Keratinocyte (primary cell): Measurements from ENCODE around the gene ZFP1. TPM values are rescaled to one million over a fixed set of nuclear protein-coding genes. Genes with fewer than 3 reads are reported as not detected.

Source experiments
- DNase-seq: peaks from one replicate; pipeline ENCODE4 v3.0.0-alpha.2; 2011; ENCODE audit warnings: low read depth, missing footprints, low spot score
- FAIRE-seq: peaks from 2 replicates; lab custom pipeline; 2011; peaks lifted over from hg19 to GRCh38; lab: Jason Lieb, UNC
- H2AFZ ChIP-seq: 2 replicates; pipeline ENCODE4 v1.6.0; 2012; ENCODE audit warnings: low read length, control low read depth, inconsistent platforms; ENCODE audit not compliant: control insufficient read depth
- H3K27ac ChIP-seq: 2 replicates; pipeline ENCODE4 v1.5.1; 2011; ENCODE audit warnings: low read length; ENCODE audit not compliant: control insufficient read depth, insufficient read depth
- H3K27me3 ChIP-seq: 3 replicates; pipeline ENCODE4 v1.6.0; 2011; ENCODE audit warnings: low read length; ENCODE audit not compliant: control insufficient read depth, insufficient read depth; ENCODE audit errors: extremely low read depth
- H3K36me3 ChIP-seq, 2 experiments: 2 replicates in 1 of 2; 3 replicates in 1 of 2; pipeline ENCODE4 v1.5.1; 2011; ENCODE audit warnings: low read length in 2 of 2, mild to moderate bottlenecking in 1 of 2; ENCODE audit not compliant: control insufficient read depth in 2 of 2, insufficient read depth in 2 of 2; ENCODE audit errors: extremely low read depth in 1 of 2
- H3K4me1 ChIP-seq: 3 replicates; pipeline ENCODE4 v1.5.1; 2011; ENCODE audit warnings: low read length; ENCODE audit not compliant: control insufficient read depth, insufficient read depth; ENCODE audit errors: extremely low read depth
- H3K4me2 ChIP-seq: 3 replicates; pipeline ENCODE4 v1.6.0; 2011; ENCODE audit warnings: low read depth, low read length; ENCODE audit not compliant: control insufficient read depth, insufficient read depth; ENCODE audit errors: extremely low read depth
- H3K4me3 ChIP-seq, 3 experiments: fragments of 200-600 bp in 1 of 3; sonication (generic) in 1 of 3; 2 replicates in 2 of 3; 3 replicates in 1 of 3; pipeline ENCODE4 v1.5.1; 2011 to 2016; ENCODE audit warnings: low read length in 3 of 3, mild to moderate bottlenecking in 3 of 3, control low read depth in 2 of 3, inconsistent platforms in 1 of 3, low read depth in 1 of 3, mixed read lengths in 1 of 3, mixed run types in 1 of 3, moderate library complexity in 1 of 3; ENCODE audit not compliant: control insufficient read depth in 2 of 3, insufficient read depth in 2 of 3; ENCODE audit errors: extremely low read depth in 1 of 3
- H3K79me2 ChIP-seq: 2 replicates; pipeline ENCODE4 v1.6.0; 2012; ENCODE audit warnings: low read length; ENCODE audit not compliant: control insufficient read depth, insufficient read depth
- H3K9ac ChIP-seq: 3 replicates; pipeline ENCODE4 v1.6.0; 2011; ENCODE audit warnings: low read length; ENCODE audit not compliant: control insufficient read depth, insufficient read depth; ENCODE audit errors: extremely low read depth
- H3K9me1 ChIP-seq: 3 replicates; pipeline ENCODE4 v1.6.0; 2011; ENCODE audit warnings: low read length; ENCODE audit not compliant: control insufficient read depth, insufficient read depth; ENCODE audit errors: extremely low read depth
- H3K9me3 ChIP-seq: 2 replicates; pipeline ENCODE4 v1.5.1; 2012; ENCODE audit warnings: low read depth, low read length; ENCODE audit not compliant: control insufficient read depth
- H4K20me1 ChIP-seq: 3 replicates; pipeline ENCODE4 v1.6.0; 2011; ENCODE audit warnings: low read length; ENCODE audit not compliant: control insufficient read depth, insufficient read depth; ENCODE audit errors: extremely low read depth
- EZH2 ChIP-seq: IDR thresholded peaks from one replicate; pipeline ENCODE4 v1.6.1; 2012; ENCODE audit warnings: inconsistent platforms, mild to moderate bottlenecking, low read length, moderate library complexity
- dilution Hi-C: fragments of 300-500 bp; cut with MboI; formaldehyde crosslinking; loops from one replicate; pipeline ENCODE4 v1.7.0; 2020; ENCODE audit warnings: low sequenced_read_pairs; ENCODE audit not compliant: extremely low pct_ligation_motif_present
- polyA plus RNA-seq, 5 experiments: library from polyadenylated mRNA; depleted of rRNA in 3 of 5; stranded (reverse) in 3 of 5; stranded (forward) in 1 of 5; unstranded in 1 of 5; fragments of >200 nt; gene quantifications; 1 replicate in 1 of 5; 2 replicates in 3 of 5; 3 replicates in 1 of 5; pipeline versions ENCODE4 v1.2.1 to v1.2.3, GENCODE V29; 2011 to 2012; ENCODE audit warnings: missing spikeins in 2 of 5, low read depth in 1 of 5, low replicate concordance in 1 of 5
- TF ChIP-seq, protein P1 (sequence below), 3 experiments: IDR thresholded peaks in 1 of 3; conservative IDR thresholded peaks in 1 of 3; optimal IDR thresholded peaks in 1 of 3; 2 replicates in 2 of 3; 3 replicates in 1 of 3; pipeline versions ENCODE3 to v1.5.1; 2011; ENCODE audit warnings: low read length in 3 of 3, mild to moderate bottlenecking in 3 of 3, moderate library complexity in 2 of 3, control low read depth in 1 of 3, inconsistent platforms in 1 of 3; ENCODE audit not compliant: insufficient read depth in 2 of 3; ENCODE audit errors: extremely low read depth in 1 of 3

The ZFP1 gene
- polyA plus RNA-seq, 1 donor (not counting 4 experiments of a cell fraction or from before 2014, with no cell fraction given): 8.6 TPM

DNA sequence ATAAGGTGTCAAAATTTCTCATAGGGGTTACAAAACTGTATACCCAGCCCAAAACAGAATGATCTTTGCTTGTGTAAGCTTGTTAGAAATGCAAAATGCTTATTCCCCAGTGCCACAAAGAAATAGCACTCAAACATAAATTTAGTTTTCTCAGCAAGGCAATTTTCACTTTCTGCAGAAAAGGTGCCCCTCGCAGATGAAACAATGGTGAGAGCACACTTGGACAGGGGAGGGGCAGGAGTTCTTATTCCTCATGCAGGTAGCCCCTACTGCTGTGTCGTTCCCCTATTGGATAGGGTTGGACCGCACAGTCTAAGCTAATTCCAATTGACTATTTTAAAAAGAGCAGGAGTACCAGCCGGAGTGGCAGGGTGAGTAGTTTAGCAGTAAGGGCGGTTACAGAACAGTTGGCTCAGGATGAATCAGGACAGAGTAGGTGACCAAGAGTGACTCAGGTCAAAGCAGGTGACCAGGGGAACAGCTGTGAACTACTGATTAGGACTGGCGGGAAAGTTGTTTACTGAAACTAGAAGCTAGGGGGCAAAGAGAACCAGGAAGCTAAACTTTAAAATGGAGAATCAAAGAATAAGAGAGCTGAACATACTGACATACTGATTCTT lies 26.3 kb upstream of the ZFP1 start:
- H3K36me3 ChIP-seq: no peaks in the 10 kb centered on the region
- H3K4me1 ChIP-seq: no peaks in the 10 kb centered on the region
- no peaks in the 10 kb centered on the region for H3K79me2 ChIP-seq
- FAIRE-seq: no peak
- no peak for DNase-seq
- H3K27ac ChIP-seq: no peak overlapping the region
- no peak overlapping the region for H2AFZ ChIP-seq
- peaks cover 4% of the 10 kb centered on the region for H3K9me3 ChIP-seq
- no peak overlapping the region for H3K4me3 ChIP-seq
- dilution Hi-C loops: no loop called here
- TF ChIP-seq, protein P1, sequence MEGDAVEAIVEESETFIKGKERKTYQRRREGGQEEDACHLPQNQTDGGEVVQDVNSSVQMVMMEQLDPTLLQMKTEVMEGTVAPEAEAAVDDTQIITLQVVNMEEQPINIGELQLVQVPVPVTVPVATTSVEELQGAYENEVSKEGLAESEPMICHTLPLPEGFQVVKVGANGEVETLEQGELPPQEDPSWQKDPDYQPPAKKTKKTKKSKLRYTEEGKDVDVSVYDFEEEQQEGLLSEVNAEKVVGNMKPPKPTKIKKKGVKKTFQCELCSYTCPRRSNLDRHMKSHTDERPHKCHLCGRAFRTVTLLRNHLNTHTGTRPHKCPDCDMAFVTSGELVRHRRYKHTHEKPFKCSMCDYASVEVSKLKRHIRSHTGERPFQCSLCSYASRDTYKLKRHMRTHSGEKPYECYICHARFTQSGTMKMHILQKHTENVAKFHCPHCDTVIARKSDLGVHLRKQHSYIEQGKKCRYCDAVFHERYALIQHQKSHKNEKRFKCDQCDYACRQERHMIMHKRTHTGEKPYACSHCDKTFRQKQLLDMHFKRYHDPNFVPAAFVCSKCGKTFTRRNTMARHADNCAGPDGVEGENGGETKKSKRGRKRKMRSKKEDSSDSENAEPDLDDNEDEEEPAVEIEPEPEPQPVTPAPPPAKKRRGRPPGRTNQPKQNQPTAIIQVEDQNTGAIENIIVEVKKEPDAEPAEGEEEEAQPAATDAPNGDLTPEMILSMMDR (optimal IDR thresholded peaks at IDR 0.05 in 1 of 3, IDR thresholded peaks at IDR 0.05 in 1 of 3, conservative IDR thresholded peaks at IDR 0.05 in 1 of 3; ENCODE audit: extremely low read depth in 1 of 3, insufficient read depth in 2 of 3, low read length in 3 of 3): no peak
- TF ChIP-seq EZH2: no peak
- no peaks in the 10 kb centered on the region for H3K27me3 ChIP-seq
- H3K9ac ChIP-seq: no peak overlapping the region
- H3K4me2 ChIP-seq: no peak overlapping the region
- no peaks in the 10 kb centered on the region for H3K9me1 ChIP-seq
- no peaks in the 10 kb centered on the region for H4K20me1 ChIP-seq

DNA sequence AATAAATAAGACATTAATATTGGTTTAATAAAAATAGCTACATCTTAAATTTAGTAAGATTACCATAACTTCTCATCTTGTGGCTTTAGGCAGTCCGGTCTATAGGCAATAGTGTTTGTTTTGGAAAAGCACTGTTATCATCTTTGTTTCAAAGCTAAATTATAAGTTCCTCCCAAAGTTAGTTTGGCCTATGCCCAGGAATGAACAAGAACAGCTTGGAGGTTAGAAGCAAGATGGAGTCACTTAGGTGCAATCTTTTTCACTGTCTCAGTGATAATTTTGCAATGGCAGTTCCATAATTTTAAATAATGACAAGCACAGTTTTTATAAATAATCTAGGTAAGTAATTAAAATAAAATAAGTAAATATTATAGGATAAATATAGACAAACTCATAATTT lies 25.7 kb upstream of the ZFP1 start:
- no peak overlapping the region for H3K4me2 ChIP-seq
- H2AFZ ChIP-seq: no peak overlapping the region
- H3K79me2 ChIP-seq: no peaks in the 10 kb centered on the region
- dilution Hi-C loops: no loop called here
- no peak for DNase-seq
- FAIRE-seq: no peak
- peaks cover 4% of the 10 kb centered on the region for H3K9me3 ChIP-seq
- no peaks in the 10 kb centered on the region for H3K9me1 ChIP-seq
- no peaks in the 10 kb centered on the region for H3K4me1 ChIP-seq
- no peak overlapping the region for H3K9ac ChIP-seq
- H3K27ac ChIP-seq: no peak overlapping the region
- TF ChIP-seq, protein P1 (optimal IDR thresholded peaks at IDR 0.05 in 1 of 3, IDR thresholded peaks at IDR 0.05 in 1 of 3, conservative IDR thresholded peaks at IDR 0.05 in 1 of 3; ENCODE audit: extremely low read depth in 1 of 3, insufficient read depth in 2 of 3, low read length in 3 of 3): no peak
- TF ChIP-seq EZH2: no peak
- no peak overlapping the region for H3K4me3 ChIP-seq
- no peaks in the 10 kb centered on the region for H3K27me3 ChIP-seq
- H3K36me3 ChIP-seq: no peaks in the 10 kb centered on the region
- H4K20me1 ChIP-seq: no peaks in the 10 kb centered on the region
